ENCODE results near the gene TMPRSS4. TPM values are rescaled to one million over a fixed set of nuclear protein-coding genes. Genes with fewer than 3 reads are reported as not detected.
A peak's percentile ranks its signal among the peaks of the same experiment; 100 is the strongest.

TMPRSS4 gene
- total RNA-seq, 4 donors from 2014 or later, result 41.3 to 274 (median 159) TPM

DNA sequence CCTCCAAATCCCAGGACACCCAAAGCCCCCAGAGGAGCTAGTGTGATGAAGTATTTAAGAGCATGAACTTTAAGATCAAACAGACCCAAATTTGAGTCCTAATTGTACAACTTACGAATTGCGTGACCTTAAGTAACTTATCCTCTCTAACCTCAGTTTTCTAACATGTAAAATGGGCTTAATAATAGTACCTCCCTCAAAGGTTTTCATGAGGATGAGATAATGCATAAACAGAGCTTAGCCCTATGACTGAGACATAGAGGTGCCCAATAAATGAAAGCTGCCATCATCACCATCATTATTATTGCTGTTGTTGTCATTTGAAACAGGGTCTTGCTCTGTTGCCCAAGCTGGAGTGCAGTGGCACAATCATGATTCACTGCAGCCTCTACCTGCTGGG lies 90.4 kb downstream of the TMPRSS4 start:
- no peak overlapping the region for H3K27ac ChIP-seq
- no peak overlapping the region for H3K4me3 ChIP-seq
- no peaks in the 10 kb centered on the region for H3K27me3 ChIP-seq
- H3K9me3 ChIP-seq, result no peaks in the 10 kb centered on the region
- TF ChIP-seq POLR2A (IDR thresholded peaks at IDR 0.05) (no peak), CTCF (IDR thresholded peaks at IDR 0.05) (no peak)
- no peak for DNase-seq
- H3K36me3 ChIP-seq, result no peaks in the 10 kb centered on the region
- H3K4me1 ChIP-seq, result peaks cover 0 to 9% (median 3%) of the 10 kb centered on the region in 4 donors

GRCh38 chr11:118167906-118168305 lies 91.0 kb downstream of the TMPRSS4 start:
- Histone ChIP-seq H3K27ac (no peak overlapping the region), H3K27me3 (no peaks in the 10 kb centered on the region), H3K4me1 (peaks cover 0 to 9% (median 3%) of the 10 kb centered on the region in 4 donors), H3K9me3 (no peaks in the 10 kb centered on the region), H3K36me3 (no peaks in the 10 kb centered on the region), H3K4me3 (no peak overlapping the region)
- TF ChIP-seq CTCF (IDR thresholded peaks at IDR 0.05), result no peak
- no peak for TF ChIP-seq POLR2A (IDR thresholded peaks at IDR 0.05)
- no peak for DNase-seq

GRCh38 chr11:118168316-118168715 lies 91.4 kb downstream of the TMPRSS4 start:
- TF ChIP-seq POLR2A (IDR thresholded peaks at IDR 0.05) (no peak), CTCF (IDR thresholded peaks at IDR 0.05) (no peak)
- no peaks in the 10 kb centered on the region for H3K9me3 ChIP-seq
- DNase-seq, result peak in 1 of 3 donors; percentile 20
- H3K36me3 ChIP-seq, result no peaks in the 10 kb centered on the region
- no peak overlapping the region for H3K27ac ChIP-seq
- no peak overlapping the region for H3K4me3 ChIP-seq
- no peaks in the 10 kb centered on the region for H3K27me3 ChIP-seq
- peaks cover 0 to 9% (median 3%) of the 10 kb centered on the region in 4 donors for H3K4me1 ChIP-seq

DNA sequence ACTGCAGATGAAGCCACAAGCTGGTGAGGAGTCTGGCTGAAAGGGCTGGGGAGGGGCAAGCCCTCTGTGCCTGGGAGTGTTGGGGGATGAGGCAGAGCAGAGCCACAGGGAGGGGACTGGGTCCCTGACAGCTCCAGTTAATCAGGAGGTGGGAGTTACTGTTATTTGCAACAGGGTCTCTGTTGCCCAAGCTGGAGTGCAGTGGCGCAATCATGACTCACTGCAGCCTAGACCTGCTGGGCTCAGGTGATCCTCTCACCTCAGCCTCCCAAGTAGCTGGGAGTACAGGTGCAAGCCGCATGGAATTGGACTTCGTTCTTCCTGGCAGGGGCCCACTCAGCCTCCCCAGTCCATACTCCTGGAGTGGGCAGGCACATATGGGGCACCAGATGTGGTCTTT lies 91.9 kb downstream of the TMPRSS4 start:
- no peak for DNase-seq
- no peaks in the 10 kb centered on the region for H3K9me3 ChIP-seq

GRCh38 chr11:118169300-118170140 lies 92.6 kb downstream of the TMPRSS4 start:
- no peak overlapping the region for H3K4me3 ChIP-seq
- H3K4me1 ChIP-seq, result peaks cover 0 to 9% (median 3%) of the 10 kb centered on the region in 4 donors
- no peak for TF ChIP-seq CTCF (IDR thresholded peaks at IDR 0.05)
- no peak for TF ChIP-seq POLR2A (IDR thresholded peaks at IDR 0.05)
- no peak overlapping the region for H3K27ac ChIP-seq
- H3K36me3 ChIP-seq, result no peaks in the 10 kb centered on the region
- no peaks in the 10 kb centered on the region for H3K27me3 ChIP-seq
- no peak for DNase-seq
- no peaks in the 10 kb centered on the region for H3K9me3 ChIP-seq

More for the DNA sequence above, 91.9 kb downstream of the TMPRSS4 start:
- H3K27ac ChIP-seq, result no peak overlapping the region
- no peaks in the 10 kb centered on the region for H3K27me3 ChIP-seq
- TF ChIP-seq POLR2A (IDR thresholded peaks at IDR 0.05), result no peak
- TF ChIP-seq CTCF (IDR thresholded peaks at IDR 0.05), result no peak
- H3K4me3 ChIP-seq, result no peak overlapping the region
- H3K4me1 ChIP-seq, result peaks cover 0 to 9% (median 3%) of the 10 kb centered on the region in 4 donors
- H3K36me3 ChIP-seq, result no peaks in the 10 kb centered on the region
